ENCODE measurements around the gene ZNF532.

- TF ChIP-seq POLR2A (IDR thresholded peaks at IDR 0.05; ENCODE audit: low read length), result no peak
- no peak for TF ChIP-seq GATA1 (IDR thresholded peaks at IDR 0.05; ENCODE audit: low read depth, low read length)
Observed at GRCh38 chr18:58902961-58903360, 38.3 kb downstream of the ZNF532 start.

All from erythroblast (primary cell).